ENCODE data around the gene ASCC1. TPM values are rescaled to one million over a fixed set of nuclear protein-coding genes. Genes with fewer than 3 reads are reported as not detected.
A peak's percentile ranks its signal among the peaks of the same experiment; 100 is the strongest.

Gene ASCC1
- total RNA-seq, 1 donor from 2014 or later = 49.5 TPM

DNA sequence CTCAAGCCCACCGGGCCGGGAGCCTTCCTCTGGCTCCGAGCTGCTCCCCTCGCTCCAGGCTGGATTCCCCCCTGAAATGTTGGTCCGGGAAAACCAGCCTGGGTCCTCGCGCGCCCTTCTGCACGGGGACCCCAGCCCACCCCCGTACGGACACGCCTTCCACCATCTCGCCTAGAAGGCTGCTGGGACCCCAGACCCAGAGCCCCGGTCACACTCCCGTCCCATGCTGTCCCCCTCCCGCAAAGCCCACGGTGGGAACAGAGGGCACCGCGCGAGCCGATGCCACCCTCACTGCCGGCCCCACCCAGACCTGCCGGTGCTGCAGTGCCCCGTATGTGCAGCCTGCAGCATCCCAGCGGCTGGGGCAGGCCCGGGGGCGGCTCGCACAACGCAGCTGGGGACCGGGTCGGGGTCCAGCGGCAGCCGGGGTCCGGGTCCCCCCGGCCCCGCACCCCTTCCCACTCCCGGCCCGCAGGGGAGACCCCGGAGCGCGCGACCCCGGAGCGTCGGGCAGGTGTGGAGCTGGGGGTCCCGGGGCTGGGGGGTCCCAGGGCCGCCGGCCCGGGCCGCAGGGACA, 128.6 kb downstream of the ASCC1 start:
- peaks cover 45% of the 10 kb centered on the region for H3K4me1 Mint-ChIP-seq
- H3K4me1 ChIP-seq = peaks cover 42% of the 10 kb centered on the region
- H3K9me3 ChIP-seq (ENCODE audit: low read depth) = no peaks in the 10 kb centered on the region
- H3K9me3 Mint-ChIP-seq = no peaks in the 10 kb centered on the region
- peak overlapping the region; percentile 70 for H2AFZ ChIP-seq (replicated peaks)
- no peak overlapping the region for H3K27ac Mint-ChIP-seq
- H3F3A ChIP-seq (ENCODE audit: low read depth) = peaks cover 30% of the 10 kb centered on the region
- H3K27ac ChIP-seq = no peak overlapping the region
- no peaks in the 10 kb centered on the region for H3K36me3 ChIP-seq
- TF ChIP-seq EZH2phosphoT487 (IDR thresholded peaks at IDR 0.05) (peak; percentile 93), EZH2 (IDR thresholded peaks at IDR 0.05) (no peak)
- TF ChIP-seq, protein P1, sequence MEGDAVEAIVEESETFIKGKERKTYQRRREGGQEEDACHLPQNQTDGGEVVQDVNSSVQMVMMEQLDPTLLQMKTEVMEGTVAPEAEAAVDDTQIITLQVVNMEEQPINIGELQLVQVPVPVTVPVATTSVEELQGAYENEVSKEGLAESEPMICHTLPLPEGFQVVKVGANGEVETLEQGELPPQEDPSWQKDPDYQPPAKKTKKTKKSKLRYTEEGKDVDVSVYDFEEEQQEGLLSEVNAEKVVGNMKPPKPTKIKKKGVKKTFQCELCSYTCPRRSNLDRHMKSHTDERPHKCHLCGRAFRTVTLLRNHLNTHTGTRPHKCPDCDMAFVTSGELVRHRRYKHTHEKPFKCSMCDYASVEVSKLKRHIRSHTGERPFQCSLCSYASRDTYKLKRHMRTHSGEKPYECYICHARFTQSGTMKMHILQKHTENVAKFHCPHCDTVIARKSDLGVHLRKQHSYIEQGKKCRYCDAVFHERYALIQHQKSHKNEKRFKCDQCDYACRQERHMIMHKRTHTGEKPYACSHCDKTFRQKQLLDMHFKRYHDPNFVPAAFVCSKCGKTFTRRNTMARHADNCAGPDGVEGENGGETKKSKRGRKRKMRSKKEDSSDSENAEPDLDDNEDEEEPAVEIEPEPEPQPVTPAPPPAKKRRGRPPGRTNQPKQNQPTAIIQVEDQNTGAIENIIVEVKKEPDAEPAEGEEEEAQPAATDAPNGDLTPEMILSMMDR (IDR thresholded peaks at IDR 0.05) = no peak
- H3K27me3 Mint-ChIP-seq (ENCODE audit: insufficient read depth, low read depth) = peaks cover 36% of the 10 kb centered on the region
- peak overlapping the region; percentile 94 for H3K4me2 ChIP-seq
- H3K9ac ChIP-seq = no peak overlapping the region
- H3K79me2 ChIP-seq (ENCODE audit: low read depth) = no peaks in the 10 kb centered on the region
- DNase-seq (ENCODE audit: low spot score) = peak; percentile 39
- peak overlapping the region; percentile 62 for H3K4me3 ChIP-seq
- peaks cover 4% of the 10 kb centered on the region for H3K36me3 Mint-ChIP-seq
- peak overlapping the region; percentile 78 for H3K4me3 Mint-ChIP-seq
- H4K20me1 ChIP-seq (ENCODE audit: low read depth) = no peaks in the 10 kb centered on the region
- H3K27me3 ChIP-seq = peaks cover 70% of the 10 kb centered on the region

DNA sequence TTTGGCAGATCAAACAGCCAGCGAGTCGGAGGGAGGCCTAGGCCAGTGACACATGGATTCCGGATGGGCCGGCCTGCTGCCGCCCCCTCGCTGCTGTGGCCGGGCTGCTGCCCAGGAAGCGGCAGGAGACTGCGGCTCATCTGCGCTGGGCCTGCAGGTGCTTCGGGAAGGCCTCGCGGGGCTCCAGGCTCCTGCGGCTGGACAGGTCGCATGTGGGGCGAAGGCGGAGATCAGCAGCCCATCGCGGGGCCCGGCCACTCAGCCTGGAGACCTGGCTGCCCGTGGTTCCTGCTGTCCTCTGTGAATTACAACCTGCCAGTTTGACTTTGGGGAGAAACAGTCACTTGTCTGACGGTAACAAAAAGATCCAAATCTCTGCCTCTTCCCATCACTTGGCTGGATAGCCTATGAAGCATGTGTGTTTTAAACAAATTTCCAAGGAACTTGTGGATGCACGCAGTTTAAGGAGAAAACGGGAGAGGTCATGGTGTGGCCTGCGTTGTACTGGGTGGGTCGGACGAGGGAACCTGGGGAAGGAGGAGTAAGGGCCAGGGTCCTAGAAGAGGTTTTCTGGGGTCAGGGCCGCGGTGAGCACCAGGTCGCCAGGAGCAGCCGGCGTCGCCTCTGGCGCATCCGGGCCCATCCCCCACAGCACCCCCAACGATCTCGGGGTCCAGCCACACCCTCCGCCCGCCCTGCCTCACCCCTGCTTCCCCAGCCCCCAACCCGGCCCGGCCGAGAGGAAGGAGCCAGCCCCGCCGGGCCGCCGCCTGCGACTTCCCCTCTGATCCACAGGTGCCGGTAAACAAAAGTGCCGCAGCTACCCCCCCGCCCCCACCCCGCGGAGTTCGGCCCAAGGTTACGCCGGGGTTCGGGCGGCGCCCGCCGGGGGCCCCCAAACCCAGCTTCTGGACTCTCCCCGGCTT, 129.3 kb downstream of the ASCC1 start:
- Mint-ChIP-seq H3K27ac (no peak overlapping the region), H3K36me3 (peaks cover 4% of the 10 kb centered on the region), H3K4me3 (peak overlapping the region; percentile 84), H3K27me3 (ENCODE audit: insufficient read depth, low read depth) (peaks cover 36% of the 10 kb centered on the region), H3K9me3 (no peaks in the 10 kb centered on the region), H3K4me1 (peaks cover 41% of the 10 kb centered on the region)
- Histone ChIP-seq H3K27me3 (peaks cover 70% of the 10 kb centered on the region), H3K4me3 (peak overlapping the region; percentile 62), H4K20me1 (ENCODE audit: low read depth) (no peaks in the 10 kb centered on the region), H3K36me3 (no peaks in the 10 kb centered on the region), H2AFZ (replicated peaks) (peak overlapping the region; percentile 70), H3K9ac (no peak overlapping the region), H3K27ac (no peak overlapping the region), H3K4me1 (peaks cover 42% of the 10 kb centered on the region), H3K79me2 (ENCODE audit: low read depth) (no peaks in the 10 kb centered on the region), H3K9me3 (ENCODE audit: low read depth) (no peaks in the 10 kb centered on the region), H3F3A (ENCODE audit: low read depth) (peaks cover 30% of the 10 kb centered on the region), H3K4me2 (peak overlapping the region; percentile 94)
- DNase-seq (ENCODE audit: low spot score) = peak; percentile 75
- no peak for TF ChIP-seq EZH2 (IDR thresholded peaks at IDR 0.05)
- TF ChIP-seq, protein P1 (IDR thresholded peaks at IDR 0.05) = peak; percentile 24

DNA sequence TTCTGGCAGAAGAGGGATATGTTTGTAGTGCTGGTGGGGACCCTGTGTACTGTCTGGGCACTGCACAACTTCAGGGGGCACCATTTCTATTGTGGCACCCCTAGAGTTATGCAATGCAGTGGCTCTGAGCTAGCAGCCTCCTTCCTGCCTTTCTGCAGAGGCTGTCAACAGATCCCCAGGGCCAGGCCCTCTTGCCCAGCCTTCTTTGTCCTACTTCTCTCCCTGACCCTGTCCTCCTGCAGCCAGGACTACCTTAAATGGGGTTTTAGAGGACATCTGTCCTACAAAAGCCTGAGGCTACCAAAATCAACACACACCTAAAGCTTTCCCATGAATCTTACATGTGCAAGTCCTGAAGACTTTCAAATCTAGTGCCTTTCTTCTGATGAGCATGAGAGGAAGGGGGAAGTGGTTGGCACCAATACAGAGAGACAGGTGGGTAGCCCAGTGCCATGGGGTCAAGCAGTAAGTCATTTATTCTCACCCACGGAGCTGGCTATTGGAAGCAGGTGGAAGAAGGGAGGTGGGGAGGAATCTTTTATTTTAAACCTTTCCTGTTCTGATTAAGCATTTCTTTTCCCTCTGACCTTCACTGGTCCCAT, 130.1 kb downstream of the ASCC1 start:
- H3K27ac Mint-ChIP-seq = no peak overlapping the region
- Histone ChIP-seq H3K79me2 (ENCODE audit: low read depth) (no peaks in the 10 kb centered on the region), H3F3A (ENCODE audit: low read depth) (peaks cover 30% of the 10 kb centered on the region), H3K36me3 (no peaks in the 10 kb centered on the region), H3K27ac (no peak overlapping the region), H3K4me3 (no peak overlapping the region), H3K9me3 (ENCODE audit: low read depth) (no peaks in the 10 kb centered on the region), H3K27me3 (peaks cover 70% of the 10 kb centered on the region), H3K4me2 (no peak overlapping the region), H4K20me1 (ENCODE audit: low read depth) (no peaks in the 10 kb centered on the region), H2AFZ (replicated peaks) (no peak overlapping the region), H3K4me1 (peaks cover 42% of the 10 kb centered on the region), H3K9ac (no peak overlapping the region)
- peaks cover 44% of the 10 kb centered on the region for H3K4me1 Mint-ChIP-seq
- DNase-seq (ENCODE audit: low spot score) = no peak
- peak overlapping the region; percentile 84 for H3K4me3 Mint-ChIP-seq
- peaks cover 2% of the 10 kb centered on the region for H3K36me3 Mint-ChIP-seq
- peaks cover 36% of the 10 kb centered on the region for H3K27me3 Mint-ChIP-seq (ENCODE audit: insufficient read depth, low read depth)
- no peaks in the 10 kb centered on the region for H3K9me3 Mint-ChIP-seq
- no peak for TF ChIP-seq EZH2 (IDR thresholded peaks at IDR 0.05)
- TF ChIP-seq, protein P1 (IDR thresholded peaks at IDR 0.05) = no peak
- TF ChIP-seq EZH2phosphoT487 (IDR thresholded peaks at IDR 0.05) = no peak

Measured in neural progenitor cell (in vitro differentiated cells).